Erythroblast (primary cell): ENCODE results near the gene TMEM108.
"Not testable (repeated sequence)": the region's sequence is repeated elsewhere in the genome, so short reads cannot be mapped to it uniquely, and the experiment has no call there.

Experiments used
- DNase-seq, 2 experiments: peaks; one replicate each; lab custom pipeline; 2025; lab: John Stamatoyannopoulos, UW
- GATA1 ChIP-seq: IDR thresholded peaks from 2 replicates; pipeline ENCODE4 v1.6.1; 2011; ENCODE audit warnings: low read depth, mild to moderate bottlenecking, control low read depth, low read length, moderate library complexity
- POLR2A ChIP-seq: IDR thresholded peaks from 2 replicates; pipeline ENCODE4 v1.6.1; 2011; ENCODE audit warnings: mild to moderate bottlenecking, low read length

TMEM108 gene

GRCh38 chr3:133038089-133038730 is at the start of gene TMEM108:
Gene TMEM108, plus strand, starts transcription at chr3:133038391.
- TF ChIP-seq GATA1 (no peak), POLR2A (no peak)
- DNase-seq, result peak; percentile 62 to 72

GRCh38 chr3:132995971-132996370 is 42.2 kb upstream of the TMEM108 start:
- no peak for DNase-seq
- no peak for TF ChIP-seq POLR2A
- no peak for TF ChIP-seq GATA1

- DNase-seq, result no peak
- TF ChIP-seq POLR2A, result no peak
These were observed 40.6 kb upstream of the TMEM108 start for GRCh38 chr3:132997404-132998185.

GRCh38 chr3:133005032-133005431 is 33.2 kb upstream of the TMEM108 start:
- DNase-seq, result not testable (repeated sequence)

GRCh38 chr3:133007601-133008000 is 30.6 kb upstream of the TMEM108 start:
- DNase-seq, result no peak
- TF ChIP-seq POLR2A, result no peak
- no peak for TF ChIP-seq GATA1

- no peak for DNase-seq
- TF ChIP-seq GATA1 (no peak), POLR2A (no peak)
These were observed 23.9 kb upstream of the TMEM108 start for GRCh38 chr3:133014325-133014724.

GRCh38 chr3:133015573-133015972 is 22.6 kb upstream of the TMEM108 start:
- DNase-seq, result not testable (repeated sequence)

GRCh38 chr3:133016838-133017309 is 21.3 kb upstream of the TMEM108 start:
- TF ChIP-seq POLR2A (no peak), GATA1 (no peak)
- DNase-seq, result no peak

- TF ChIP-seq POLR2A (no peak), GATA1 (no peak)
- DNase-seq, result no peak
These were observed 19.3 kb upstream of the TMEM108 start for GRCh38 chr3:133018921-133019320.

GRCh38 chr3:133021206-133021605 is 17.0 kb upstream of the TMEM108 start:
- DNase-seq, result no peak
- no peak for TF ChIP-seq GATA1
- TF ChIP-seq POLR2A, result no peak

GRCh38 chr3:133023362-133023761 is 14.8 kb upstream of the TMEM108 start:
- no peak for DNase-seq
- TF ChIP-seq POLR2A, result no peak
- TF ChIP-seq GATA1, result no peak

- DNase-seq, result no peak
- no peak for TF ChIP-seq GATA1
- TF ChIP-seq POLR2A, result no peak
These were observed 12.6 kb upstream of the TMEM108 start for GRCh38 chr3:133025546-133025945.

- no peak for TF ChIP-seq GATA1
- no peak for TF ChIP-seq POLR2A
- no peak for DNase-seq
These were observed 5.9 kb upstream of the TMEM108 start for GRCh38 chr3:133032301-133032700.

GRCh38 chr3:133037436-133037835 is 755 bp upstream of the TMEM108 start:
- no peak for DNase-seq
- no peak for TF ChIP-seq POLR2A
- no peak for TF ChIP-seq GATA1
